UCSD-AML1 (cell line): ENCODE measurements around the gene TERT.

Experiments used
- DNase-seq: peaks from one replicate; lab custom pipeline; 2025; ENCODE audit not compliant: unreplicated experiment; lab: John Stamatoyannopoulos, UW

TERT gene

GRCh38 chr5:1208743-1209488 lies 86.0 kb downstream of the TERT start:
- DNase-seq = no peak

- no peak for DNase-seq
Observed at GRCh38 chr5:1208221-1208742, 86.6 kb downstream of the TERT start.

- DNase-seq = no peak
Observed at GRCh38 chr5:1207555-1207954, 87.3 kb downstream of the TERT start.

GRCh38 chr5:1206521-1207412 lies 88.1 kb downstream of the TERT start:
- DNase-seq = no peak

GRCh38 chr5:1205255-1206180 lies 89.3 kb downstream of the TERT start:
- no peak for DNase-seq

GRCh38 chr5:1204693-1205242 lies 90.1 kb downstream of the TERT start:
- no peak for DNase-seq

GRCh38 chr5:1203968-1204692 lies 90.7 kb downstream of the TERT start:
- DNase-seq = no peak

GRCh38 chr5:1203311-1203967 lies 91.4 kb downstream of the TERT start:
- no peak for DNase-seq
